Right atrium auricular region (tissue), 2 donors: ENCODE measurements around the gene QSOX1. TPM values are rescaled to one million over a fixed set of nuclear protein-coding genes. Genes with fewer than 3 reads are reported as not detected.
A peak's percentile ranks its signal among the peaks of the same experiment; 100 is the strongest.

Experiments used
- DNase-seq: peaks from one replicate; pipeline ENCODE4 v3.0.0-alpha.2; 2019; ENCODE audit warnings: low spot score
- H3K27ac ChIP-seq, 2 donors: fragments of 200-600 bp; sonication (generic); 1 replicate in 1 of 2; 2 replicates in 1 of 2; pipeline ENCODE4 v1.5.1; 2016 to 2019
- H3K27me3 ChIP-seq, 2 donors: fragments of 200-600 bp; sonication (generic); one replicate each; pipeline versions ENCODE4 v1.5.1 to v1.6.0; 2017 to 2019
- H3K36me3 ChIP-seq: fragments of 200-600 bp; sonication (generic); one replicate; pipeline ENCODE4 v1.5.1; 2016
- H3K4me1 ChIP-seq, 2 donors: fragments of 200-600 bp; sonication (generic); one replicate each; pipeline versions ENCODE4 v1.5.1 to v1.6.0; 2017 to 2019
- H3K4me3 ChIP-seq, 2 donors: fragments of 200-600 bp; sonication (generic); 1 replicate in 1 of 2; 2 replicates in 1 of 2; pipeline ENCODE4 v1.5.1; 2017 to 2019; ENCODE audit warnings: mild to moderate bottlenecking in 1 of 2, moderate library complexity in 1 of 2
- H3K9me3 ChIP-seq, 2 donors: fragments of 200-600 bp; sonication (generic); one replicate each; pipeline ENCODE4 v1.5.1; 2019
- total RNA-seq, 2 donors: library from RNA; depleted of rRNA; stranded (reverse); fragments of >200 nt; gene quantifications; one replicate each; pipeline ENCODE4 v1.1.0, GENCODE V29; 2016
- TF ChIP-seq, protein P1 (sequence below), 2 donors: fragments of 200-600 bp; sonication (generic); IDR thresholded peaks; one replicate each; pipeline ENCODE4 v1.5.1; 2019; ENCODE audit warnings: antibody characterized with exemption in 2 of 2

QSOX1 gene
- total RNA-seq, 2 donors from 2014 or later: 199 to 332 TPM

GRCh38 chr1:180150982-180151381 lies 3.7 kb upstream of the QSOX1 start:
- no peak overlapping the region for H3K27ac ChIP-seq

DNA sequence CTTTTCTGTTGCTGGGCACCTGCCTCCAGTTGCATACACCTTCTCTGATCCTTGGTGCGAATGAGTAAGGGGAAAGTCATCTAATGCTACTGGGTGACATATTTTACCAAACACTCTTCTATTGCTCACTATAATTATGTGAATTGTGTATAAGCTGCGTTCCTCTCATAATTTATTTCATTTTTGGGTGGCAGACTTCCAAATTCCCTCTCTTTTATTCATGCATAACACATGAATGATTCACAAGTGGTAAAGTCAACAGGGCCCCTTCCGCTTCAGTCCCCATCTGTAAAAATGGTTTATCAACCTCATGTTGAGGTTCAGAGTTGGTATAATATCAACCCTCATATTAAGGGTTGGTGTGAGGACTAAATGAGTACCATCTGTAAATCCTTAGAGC lies 3.2 kb upstream of the QSOX1 start:
- Histone ChIP-seq H3K27me3 (no peaks in the 10 kb centered on the region), H3K27ac (no peak overlapping the region)

More at GRCh38 chr1:180150982-180151381, 3.7 kb upstream of the QSOX1 start:
- Histone ChIP-seq H3K9me3 (no peaks in the 10 kb centered on the region), H3K27me3 (no peaks in the 10 kb centered on the region), H3K4me1 (peaks cover 0 to 14% of the 10 kb centered on the region in 2 donors), H3K36me3 (no peaks in the 10 kb centered on the region), H3K4me3 (no peak overlapping the region)
- TF ChIP-seq, protein P1, sequence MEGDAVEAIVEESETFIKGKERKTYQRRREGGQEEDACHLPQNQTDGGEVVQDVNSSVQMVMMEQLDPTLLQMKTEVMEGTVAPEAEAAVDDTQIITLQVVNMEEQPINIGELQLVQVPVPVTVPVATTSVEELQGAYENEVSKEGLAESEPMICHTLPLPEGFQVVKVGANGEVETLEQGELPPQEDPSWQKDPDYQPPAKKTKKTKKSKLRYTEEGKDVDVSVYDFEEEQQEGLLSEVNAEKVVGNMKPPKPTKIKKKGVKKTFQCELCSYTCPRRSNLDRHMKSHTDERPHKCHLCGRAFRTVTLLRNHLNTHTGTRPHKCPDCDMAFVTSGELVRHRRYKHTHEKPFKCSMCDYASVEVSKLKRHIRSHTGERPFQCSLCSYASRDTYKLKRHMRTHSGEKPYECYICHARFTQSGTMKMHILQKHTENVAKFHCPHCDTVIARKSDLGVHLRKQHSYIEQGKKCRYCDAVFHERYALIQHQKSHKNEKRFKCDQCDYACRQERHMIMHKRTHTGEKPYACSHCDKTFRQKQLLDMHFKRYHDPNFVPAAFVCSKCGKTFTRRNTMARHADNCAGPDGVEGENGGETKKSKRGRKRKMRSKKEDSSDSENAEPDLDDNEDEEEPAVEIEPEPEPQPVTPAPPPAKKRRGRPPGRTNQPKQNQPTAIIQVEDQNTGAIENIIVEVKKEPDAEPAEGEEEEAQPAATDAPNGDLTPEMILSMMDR (IDR thresholded peaks at IDR 0.05): no peak
- peak; percentile 58 for DNase-seq

DNA sequence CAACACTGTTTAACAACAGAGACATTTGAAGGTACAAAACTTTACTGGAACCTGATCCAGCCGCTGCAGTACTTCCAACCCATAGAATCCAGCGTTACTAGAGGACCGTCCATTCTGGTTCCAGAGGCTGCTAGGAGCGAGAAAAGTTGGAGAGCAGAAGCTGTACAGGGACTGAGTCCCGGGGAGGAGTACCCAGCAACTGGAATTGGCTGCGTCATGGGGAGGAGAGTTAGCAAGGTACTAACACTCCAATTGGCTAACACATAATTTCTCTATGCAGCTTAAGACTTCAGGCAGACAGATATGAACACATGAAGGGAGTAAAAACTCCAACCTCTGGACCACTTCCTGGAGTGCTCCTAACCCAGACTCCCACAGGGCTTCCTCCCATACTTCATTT lies 2.1 kb upstream of the QSOX1 start:
- TF ChIP-seq, protein P1 (IDR thresholded peaks at IDR 0.05): no peak
- no peak overlapping the region for H3K4me3 ChIP-seq
- DNase-seq: peak; percentile 13
- H3K27ac ChIP-seq: no peak overlapping the region
- no peaks in the 10 kb centered on the region for H3K36me3 ChIP-seq
- H3K27me3 ChIP-seq: no peaks in the 10 kb centered on the region
- no peaks in the 10 kb centered on the region for H3K9me3 ChIP-seq
- H3K4me1 ChIP-seq: peaks cover 0 to 30% of the 10 kb centered on the region in 2 donors

More for the DNA sequence above, 3.2 kb upstream of the QSOX1 start:
- TF ChIP-seq, protein P1 (IDR thresholded peaks at IDR 0.05): no peak
- Histone ChIP-seq H3K4me3 (no peak overlapping the region), H3K4me1 (peaks cover 0 to 19% of the 10 kb centered on the region in 2 donors), H3K9me3 (no peaks in the 10 kb centered on the region), H3K36me3 (no peaks in the 10 kb centered on the region)
- DNase-seq: no peak

- peaks cover 0 to 34% of the 10 kb centered on the region in 2 donors for H3K4me1 ChIP-seq
- H3K36me3 ChIP-seq: no peaks in the 10 kb centered on the region
- H3K27me3 ChIP-seq: no peaks in the 10 kb centered on the region
- H3K4me3 ChIP-seq: no peak overlapping the region
- DNase-seq: peak; percentile 26
- H3K9me3 ChIP-seq: no peaks in the 10 kb centered on the region
- TF ChIP-seq, protein P1 (IDR thresholded peaks at IDR 0.05): no peak
- H3K27ac ChIP-seq: no peak overlapping the region
These were observed 1.6 kb upstream of the QSOX1 start for GRCh38 chr1:180153032-180153431.

GRCh38 chr1:180154003-180154324 lies 705 bp upstream of the QSOX1 start:
- H3K9me3 ChIP-seq: no peaks in the 10 kb centered on the region
- H3K27ac ChIP-seq: peak overlapping the region; percentile 84 to 97
- H3K4me1 ChIP-seq: peaks cover 0 to 44% of the 10 kb centered on the region in 2 donors
- no peaks in the 10 kb centered on the region for H3K36me3 ChIP-seq
- H3K4me3 ChIP-seq: peak overlapping the region; percentile 78 to 84
- DNase-seq: no peak
- TF ChIP-seq, protein P1 (IDR thresholded peaks at IDR 0.05): no peak
- H3K27me3 ChIP-seq: no peaks in the 10 kb centered on the region

GRCh38 chr1:180155182-180155682 lies 563 bp downstream of the QSOX1 start:
- H3K4me1 ChIP-seq: peaks cover 0 to 50% of the 10 kb centered on the region in 2 donors
- DNase-seq: peak; percentile 56
- TF ChIP-seq, protein P1 (IDR thresholded peaks at IDR 0.05): no peak

More at GRCh38 chr1:180155182-180155682, 563 bp downstream of the QSOX1 start:
- Histone ChIP-seq H3K9me3 (no peaks in the 10 kb centered on the region), H3K36me3 (no peaks in the 10 kb centered on the region), H3K27ac (peak overlapping the region; percentile 84 to 97), H3K4me3 (peak overlapping the region; percentile 78 to 84), H3K27me3 (no peaks in the 10 kb centered on the region)
